NCI-H69 (cell line): Measurements from ENCODE around the gene YLPM1.
A peak's percentile ranks its signal among the peaks of the same experiment; 100 is the strongest.

Source experiments
- DNase-seq: peaks from one replicate; lab custom pipeline; 2025; lab: John Stamatoyannopoulos, UW

Gene YLPM1

GRCh38 chr14:74786796-74787315 lies 23.7 kb downstream of the YLPM1 start:
- DNase-seq: no peak

- DNase-seq: no peak
Observed at GRCh38 chr14:74792249-74793039, 29.3 kb downstream of the YLPM1 start.

GRCh38 chr14:74793506-74794155 lies 30.5 kb downstream of the YLPM1 start:
- DNase-seq: no peak

- no peak for DNase-seq
Observed at GRCh38 chr14:74794947-74795346, 31.8 kb downstream of the YLPM1 start.

GRCh38 chr14:74799765-74800164 lies 36.6 kb downstream of the YLPM1 start:
- DNase-seq: no peak

GRCh38 chr14:74800780-74801179 lies 37.7 kb downstream of the YLPM1 start:
- no peak for DNase-seq

GRCh38 chr14:74801396-74801795 lies 38.3 kb downstream of the YLPM1 start:
- no peak for DNase-seq

- DNase-seq: no peak
Observed at GRCh38 chr14:74804219-74804825, 41.2 kb downstream of the YLPM1 start.

- DNase-seq: no peak
Observed at GRCh38 chr14:74807853-74808545, 44.9 kb downstream of the YLPM1 start.

- no peak for DNase-seq
Observed at GRCh38 chr14:74816124-74816523, 53.0 kb downstream of the YLPM1 start.

GRCh38 chr14:74820288-74820687 lies 57.2 kb downstream of the YLPM1 start:
- DNase-seq: no peak

GRCh38 chr14:74821267-74821915 lies 58.3 kb downstream of the YLPM1 start:
- DNase-seq: no peak

- no peak for DNase-seq
Observed at GRCh38 chr14:74824997-74825396, 61.9 kb downstream of the YLPM1 start.

- no peak for DNase-seq
Observed at GRCh38 chr14:74826574-74826973, 63.5 kb downstream of the YLPM1 start.

GRCh38 chr14:74829251-74829650 lies 66.1 kb downstream of the YLPM1 start:
- no peak for DNase-seq

- DNase-seq: peak; percentile 66
Observed at GRCh38 chr14:74832849-74833248, 69.7 kb downstream of the YLPM1 start.

GRCh38 chr14:74834692-74835392 lies 71.7 kb downstream of the YLPM1 start:
- peak; percentile 24 for DNase-seq

GRCh38 chr14:74835645-74836250 lies 72.6 kb downstream of the YLPM1 start:
- DNase-seq: no peak

GRCh38 chr14:74836251-74836960 lies 73.3 kb downstream of the YLPM1 start:
- no peak for DNase-seq

- DNase-seq: no peak
Observed at GRCh38 chr14:74838166-74838565, 75.0 kb downstream of the YLPM1 start.
